ENCODE results near the gene CLMP.

Gene CLMP

GRCh38 chr11:123187665-123188507 is 7.2 kb downstream of the CLMP start:
- no peak for FAIRE-seq

- FAIRE-seq = no peak
These were observed 7.8 kb downstream of the CLMP start for GRCh38 chr11:123187248-123187647.

- FAIRE-seq = no peak
These were observed 8.8 kb downstream of the CLMP start for GRCh38 chr11:123186286-123186685.

GRCh38 chr11:123185326-123185725 is 9.7 kb downstream of the CLMP start:
- FAIRE-seq = no peak

GRCh38 chr11:123184531-123184930 is 10.5 kb downstream of the CLMP start:
- no peak for FAIRE-seq

GRCh38 chr11:123183391-123184099 is 11.5 kb downstream of the CLMP start:
- FAIRE-seq = no peak

- no peak for FAIRE-seq
These were observed 13.1 kb downstream of the CLMP start for GRCh38 chr11:123181767-123182500.

- FAIRE-seq = no peak
These were observed 14.0 kb downstream of the CLMP start for GRCh38 chr11:123181075-123181474.

- FAIRE-seq = no peak
These were observed 14.5 kb downstream of the CLMP start for GRCh38 chr11:123180574-123180973.

- FAIRE-seq = no peak
These were observed 14.9 kb downstream of the CLMP start for GRCh38 chr11:123180166-123180565.

- FAIRE-seq = no peak
These were observed 15.5 kb downstream of the CLMP start for GRCh38 chr11:123179586-123179985.

- no peak for FAIRE-seq
These were observed 16.9 kb downstream of the CLMP start for GRCh38 chr11:123178186-123178585.

GRCh38 chr11:123176785-123177184 is 18.3 kb downstream of the CLMP start:
- no peak for FAIRE-seq

- FAIRE-seq = no peak
These were observed 20.6 kb downstream of the CLMP start for GRCh38 chr11:123174196-123175183.

- FAIRE-seq = no peak
These were observed 21.2 kb downstream of the CLMP start for GRCh38 chr11:123173856-123174186.

GRCh38 chr11:123173040-123173855 is 21.8 kb downstream of the CLMP start:
- FAIRE-seq = no peak

GRCh38 chr11:123170929-123171328 is 24.1 kb downstream of the CLMP start:
- FAIRE-seq = no peak

- FAIRE-seq = no peak
These were observed 25.2 kb downstream of the CLMP start for GRCh38 chr11:123169821-123170220.

GRCh38 chr11:123168955-123169484 is 26.0 kb downstream of the CLMP start:
- no peak for FAIRE-seq

- no peak for FAIRE-seq
These were observed 26.8 kb downstream of the CLMP start for GRCh38 chr11:123168241-123168640.

- no peak for FAIRE-seq
These were observed 28.9 kb downstream of the CLMP start for GRCh38 chr11:123166071-123166559.

All from colon (tissue), 2 donors.